GM11168 (cell line): ENCODE measurements around the gene NCDN.

ENCODE experiments used
- in situ Hi-C: fragments of 300-500 bp; cut with MboI; formaldehyde crosslinking; loops from one replicate; pipeline ENCODE4 v1.12.0; 2022; ENCODE audit warnings: low sequenced_read_pairs; ENCODE audit not compliant: unreplicated experiment

The NCDN gene

DNA sequence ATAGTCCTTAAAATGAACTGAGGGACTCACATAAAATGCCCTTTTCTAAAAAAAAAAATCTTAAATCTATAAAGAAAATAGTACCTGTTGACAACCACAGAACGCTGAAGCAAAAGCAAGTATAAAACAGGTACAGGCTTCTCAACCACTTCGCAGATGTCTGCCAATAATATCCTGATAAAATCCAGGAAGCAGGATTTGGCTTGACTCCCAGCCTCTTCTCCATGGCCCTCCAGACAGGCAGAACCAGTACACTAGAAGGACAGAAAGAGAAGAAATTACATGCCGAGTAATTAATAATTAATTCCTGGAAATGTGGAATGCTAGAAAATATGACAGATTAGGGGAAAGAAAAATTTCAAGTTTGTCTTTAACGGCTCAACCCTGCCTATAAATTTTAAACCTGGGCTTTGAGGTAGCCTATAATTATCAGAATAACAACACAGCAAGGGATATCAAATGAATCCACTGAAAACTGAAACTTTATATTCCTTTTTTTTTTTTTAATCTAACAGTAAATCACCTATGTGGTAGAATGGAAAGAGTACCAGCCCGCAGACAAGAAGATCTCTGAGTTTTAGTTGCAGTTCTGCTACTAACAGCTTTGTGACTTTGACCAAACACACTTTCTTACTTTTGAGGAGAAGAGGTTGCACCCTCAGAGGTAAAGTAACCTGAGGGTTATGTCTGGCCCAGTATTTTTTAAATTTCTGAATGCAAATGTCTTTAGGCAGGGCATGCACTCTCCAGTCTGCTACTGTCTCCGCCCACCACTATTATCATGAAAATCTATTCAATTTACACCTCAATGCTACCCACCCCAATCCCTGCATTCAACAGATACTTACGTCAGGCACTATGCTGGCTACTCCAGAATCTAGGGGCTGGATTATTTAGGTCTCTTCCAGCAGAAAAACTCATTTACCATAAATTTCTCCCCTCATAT, 3.1 kb upstream of the NCDN start:
- in situ Hi-C loops, result no loop called here

DNA sequence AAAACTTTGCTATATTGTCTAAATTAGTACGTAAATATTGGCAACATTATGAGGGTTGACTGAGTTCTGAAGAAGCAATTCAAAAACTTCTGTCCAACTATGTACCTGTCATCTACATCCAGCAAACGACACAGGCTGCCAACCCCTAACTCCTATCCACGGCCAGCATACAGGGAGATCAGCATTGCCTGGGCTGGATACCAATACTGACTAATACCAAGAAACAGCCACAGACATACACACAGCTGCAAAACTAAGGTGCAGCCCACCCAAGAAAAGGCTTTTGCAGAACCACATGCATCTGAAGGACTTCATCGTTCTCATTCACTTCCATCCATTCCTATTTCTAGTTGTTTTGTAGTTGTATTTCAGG, 2.4 kb upstream of the NCDN start:
- in situ Hi-C loops, result no loop called here

DNA sequence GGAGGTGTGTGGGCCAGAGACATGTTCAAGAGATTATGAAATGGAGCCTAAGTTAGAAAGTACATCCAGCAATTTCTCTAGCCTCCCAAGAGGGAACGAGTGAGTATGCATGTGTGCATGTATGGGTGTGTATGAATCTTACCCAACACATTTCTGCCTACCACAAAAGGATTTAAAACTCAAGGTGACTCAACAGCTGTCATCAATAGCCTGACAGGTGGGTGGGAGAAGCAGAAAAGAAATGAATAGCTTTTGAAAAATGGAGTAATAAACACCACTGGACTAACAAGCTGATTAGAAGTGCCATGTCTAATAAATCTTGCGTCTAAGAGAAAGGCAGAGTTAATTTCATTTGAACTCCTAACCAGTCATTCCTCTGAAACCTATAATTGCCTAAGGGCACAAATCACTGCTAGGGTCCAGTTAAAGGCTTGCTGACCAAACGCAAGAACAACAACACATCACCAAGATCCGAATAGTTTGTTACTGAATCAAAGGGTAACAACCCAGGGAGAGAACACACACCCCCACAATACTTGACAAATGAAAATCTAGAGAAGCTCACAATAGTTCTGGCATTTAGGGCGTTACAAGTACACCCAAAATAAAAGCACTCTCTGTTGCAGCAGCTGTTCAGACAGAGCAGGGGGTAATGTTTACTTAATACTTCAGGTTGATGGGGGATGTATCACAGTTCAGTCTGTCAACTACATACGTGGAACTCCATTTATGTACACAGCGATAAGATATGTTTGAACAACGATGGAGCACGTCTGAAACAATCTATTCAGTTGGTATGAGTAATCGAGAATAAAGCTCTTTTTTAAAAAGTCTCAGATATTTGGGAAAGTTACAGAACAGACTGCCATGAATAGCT, 1.8 kb upstream of the NCDN start:
- in situ Hi-C loops, result no loop called here

DNA sequence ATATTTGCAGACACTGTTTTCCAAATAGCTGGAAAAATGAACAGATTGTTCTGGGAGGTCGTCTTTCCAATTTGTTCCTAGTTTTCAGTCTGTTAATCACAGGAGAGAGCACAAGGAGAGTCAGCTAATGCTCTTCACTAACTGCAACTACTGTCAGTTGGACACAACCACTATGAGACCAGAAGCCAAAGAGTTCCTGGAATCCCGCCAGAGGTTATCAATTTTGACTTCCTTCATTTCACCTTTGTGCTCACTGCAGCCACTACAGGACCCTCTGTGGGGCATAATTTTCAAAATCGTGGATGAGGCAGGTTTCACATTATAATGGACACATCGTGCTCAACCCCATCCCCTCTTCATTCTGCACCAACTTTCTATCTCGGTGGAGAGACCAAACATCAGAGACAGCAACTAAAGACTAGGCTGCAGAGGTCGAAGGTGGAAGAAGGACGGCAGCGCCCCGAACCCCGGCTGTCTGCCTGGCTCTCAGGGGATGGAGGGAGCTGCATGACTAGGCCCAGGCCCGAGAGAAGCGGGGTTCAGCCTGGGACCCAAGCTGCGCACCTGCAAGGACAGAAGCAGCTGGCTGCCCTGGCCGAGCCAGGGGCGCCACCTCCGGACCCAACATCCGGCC, 998 bp upstream of the NCDN start:
- in situ Hi-C loops, result no loop called here

DNA sequence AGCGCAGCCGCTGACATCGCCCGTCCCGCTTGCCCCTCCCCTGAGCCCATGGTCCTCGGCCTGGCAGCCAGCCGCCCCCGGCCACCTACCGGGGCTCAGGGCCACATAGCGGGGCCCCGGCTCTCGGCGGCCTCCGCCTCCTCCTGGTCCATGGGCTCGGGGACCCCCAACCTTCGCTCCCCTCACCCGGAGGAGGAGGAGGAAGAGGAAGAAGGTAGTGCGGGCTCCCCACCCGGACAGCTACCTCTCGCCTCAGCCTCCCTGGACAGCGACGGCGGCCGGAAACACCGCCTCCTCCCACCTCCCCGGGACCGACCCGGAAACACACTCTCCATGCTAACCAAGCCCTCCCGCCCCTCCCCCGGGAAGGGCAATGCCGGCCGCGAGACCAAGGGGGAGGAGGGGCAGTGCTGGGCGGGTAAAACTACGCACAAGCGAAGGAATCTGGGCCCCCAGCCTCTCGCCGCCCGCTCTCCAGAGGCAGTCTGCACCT, 435 bp upstream of the NCDN start, which contains the start of gene KIAA0319L:
TSS of gene KIAA0319L (minus strand) at position 286 of the 493 bp plus-strand sequence. CDS start 2,912 bp downstream, outside the sequence.
- in situ Hi-C loops, result no loop called here

DNA sequence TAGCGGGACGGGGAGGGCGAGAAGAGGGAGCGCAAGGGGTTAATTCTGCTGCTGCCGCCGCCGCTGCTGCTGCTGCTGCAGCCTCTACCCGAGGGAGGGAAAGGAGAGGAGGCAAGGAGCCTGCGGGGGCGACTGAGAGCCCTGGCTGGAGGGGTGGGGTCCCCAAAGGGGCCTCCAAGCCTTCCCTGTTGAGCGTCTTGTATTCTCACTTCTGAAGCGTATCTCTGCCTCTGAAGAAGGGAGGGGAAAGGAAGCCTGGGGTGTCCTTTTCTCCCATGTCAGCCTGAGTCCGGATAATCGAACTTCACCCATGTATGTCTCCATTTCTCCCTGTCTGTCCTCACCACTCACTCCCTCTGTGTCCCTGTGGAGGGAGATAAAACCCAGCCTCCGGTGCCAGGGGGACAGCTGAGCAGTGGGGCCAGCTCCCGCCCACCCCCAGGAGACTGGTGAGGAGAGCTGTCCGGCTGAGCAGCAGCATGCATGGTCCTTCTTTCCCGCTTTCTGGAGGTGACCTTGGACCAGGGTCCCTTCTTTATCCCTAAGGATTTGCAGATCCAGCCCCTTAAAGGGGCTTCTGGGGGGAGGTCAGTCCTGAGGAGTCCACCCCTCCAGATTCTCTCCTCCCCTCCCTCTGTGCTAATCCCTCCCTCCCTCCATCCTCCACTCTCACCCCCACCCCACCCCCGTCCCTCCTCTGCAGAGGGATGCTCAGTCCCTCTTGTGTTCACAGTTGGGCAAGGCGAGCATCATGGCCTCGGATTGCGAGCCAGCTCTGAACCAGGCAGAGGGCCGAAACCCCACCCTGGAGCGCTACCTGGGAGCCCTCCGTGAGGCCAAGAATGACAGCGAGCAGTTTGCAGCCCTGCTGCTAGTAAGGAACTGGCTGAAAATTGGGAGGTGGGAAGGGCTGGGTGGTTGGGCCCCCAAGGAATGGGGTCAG, 1.0 kb downstream of the NCDN start:
- in situ Hi-C loops, result no loop called here

DNA sequence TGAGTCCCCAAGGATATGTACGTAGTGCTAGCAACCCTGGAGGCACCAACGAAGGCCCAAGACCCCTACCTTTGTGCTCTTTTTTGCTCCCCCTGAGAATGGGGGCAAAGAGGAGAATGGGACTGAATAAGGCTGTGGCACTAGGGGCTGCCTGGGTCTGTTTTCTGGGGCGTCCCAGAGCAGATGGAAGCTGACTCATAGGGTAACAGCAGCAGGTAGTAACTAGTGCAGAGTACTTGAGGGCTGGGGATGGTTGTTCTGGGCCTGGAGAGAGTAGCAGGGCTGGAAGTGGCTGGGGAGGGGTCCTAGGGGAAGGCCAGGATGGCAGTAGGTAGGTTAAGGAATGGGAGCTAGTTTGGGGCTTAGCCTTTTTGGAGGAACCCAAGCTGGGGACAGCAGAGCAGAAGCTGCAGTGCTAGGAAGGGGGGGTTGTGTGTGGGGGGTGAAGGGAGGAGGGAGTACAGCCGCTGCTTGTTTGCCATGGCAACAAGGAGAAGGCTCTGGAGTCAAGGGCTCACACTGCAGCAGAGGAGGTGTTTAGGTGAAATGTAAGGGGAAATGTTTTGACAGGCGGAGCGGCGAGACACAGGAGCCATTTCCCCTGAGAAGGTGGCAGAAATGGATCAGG, 1.8 kb downstream of the NCDN start:
- in situ Hi-C loops, result no loop called here

DNA sequence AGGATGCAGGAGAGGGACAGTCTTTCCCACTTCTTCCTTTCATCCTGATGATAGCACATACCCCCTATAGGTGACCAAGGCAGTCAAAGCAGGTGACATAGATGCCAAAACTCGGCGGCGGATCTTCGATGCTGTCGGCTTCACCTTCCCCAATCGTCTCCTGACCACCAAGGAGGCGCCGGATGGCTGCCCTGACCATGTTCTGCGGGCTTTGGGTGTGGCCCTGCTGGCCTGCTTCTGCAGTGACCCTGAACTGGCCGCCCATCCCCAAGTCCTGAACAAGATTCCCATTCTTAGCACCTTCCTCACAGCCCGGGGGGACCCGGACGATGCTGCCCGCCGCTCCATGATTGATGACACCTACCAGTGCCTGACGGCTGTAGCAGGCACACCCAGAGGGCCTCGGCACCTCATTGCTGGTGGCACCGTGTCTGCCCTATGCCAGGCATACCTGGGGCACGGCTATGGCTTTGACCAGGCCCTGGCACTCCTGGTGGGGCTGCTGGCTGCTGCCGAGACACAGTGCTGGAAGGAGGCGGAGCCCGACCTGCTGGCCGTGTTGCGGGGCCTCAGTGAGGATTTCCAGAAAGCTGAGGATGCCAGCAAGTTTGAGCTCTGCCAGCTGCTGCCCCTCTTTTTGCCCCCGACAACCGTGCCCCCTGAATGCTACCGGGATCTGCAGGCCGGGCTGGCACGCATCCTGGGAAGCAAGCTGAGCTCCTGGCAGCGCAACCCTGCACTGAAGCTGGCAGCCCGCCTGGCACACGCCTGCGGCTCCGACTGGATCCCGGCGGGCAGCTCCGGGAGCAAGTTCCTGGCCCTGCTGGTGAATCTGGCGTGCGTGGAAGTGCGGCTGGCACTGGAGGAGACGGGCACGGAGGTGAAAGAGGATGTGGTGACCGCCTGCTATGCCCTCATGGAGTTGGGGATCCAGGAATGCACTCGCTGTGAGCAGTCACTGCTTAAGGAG, 2.9 kb downstream of the NCDN start:
- in situ Hi-C loops, result loop anchor here (10.0 kb wide), 1 partner anchor 116 kb away; no protein-coding TSS in a partner anchor

DNA sequence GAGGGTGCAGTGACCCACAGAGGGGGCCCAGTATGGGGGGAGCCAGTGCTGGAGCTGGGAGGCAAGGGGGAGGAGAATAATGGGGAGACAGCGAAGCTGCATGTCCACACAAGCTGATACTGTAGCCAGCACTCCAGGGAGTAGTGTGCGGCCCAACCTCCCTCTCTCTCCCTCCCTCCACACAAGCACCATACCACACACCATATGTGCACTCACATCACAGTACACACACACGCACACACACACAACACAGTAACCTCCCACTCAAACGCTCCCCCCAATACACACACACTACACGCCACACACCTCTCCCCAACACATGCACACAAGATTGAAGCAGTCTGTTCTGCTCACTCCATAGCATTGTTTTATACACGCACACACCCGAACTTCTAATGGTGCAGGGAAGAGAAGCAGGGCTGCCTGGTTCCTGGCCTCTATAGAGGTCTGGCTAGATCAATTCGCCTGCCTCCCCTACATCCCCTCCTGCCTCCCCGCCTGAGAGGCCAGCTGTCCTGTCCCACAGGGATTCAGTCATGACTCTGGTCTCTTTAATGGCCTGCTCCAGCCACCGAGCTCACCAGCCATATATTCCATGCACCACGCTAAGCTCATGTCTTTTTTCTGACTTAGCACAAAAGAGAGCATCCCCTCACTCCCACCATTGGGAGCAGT, 3.8 kb downstream of the NCDN start:
- in situ Hi-C loops, result loop anchor here (10.0 kb wide), 1 partner anchor 117 kb away; no protein-coding TSS in a partner anchor

DNA sequence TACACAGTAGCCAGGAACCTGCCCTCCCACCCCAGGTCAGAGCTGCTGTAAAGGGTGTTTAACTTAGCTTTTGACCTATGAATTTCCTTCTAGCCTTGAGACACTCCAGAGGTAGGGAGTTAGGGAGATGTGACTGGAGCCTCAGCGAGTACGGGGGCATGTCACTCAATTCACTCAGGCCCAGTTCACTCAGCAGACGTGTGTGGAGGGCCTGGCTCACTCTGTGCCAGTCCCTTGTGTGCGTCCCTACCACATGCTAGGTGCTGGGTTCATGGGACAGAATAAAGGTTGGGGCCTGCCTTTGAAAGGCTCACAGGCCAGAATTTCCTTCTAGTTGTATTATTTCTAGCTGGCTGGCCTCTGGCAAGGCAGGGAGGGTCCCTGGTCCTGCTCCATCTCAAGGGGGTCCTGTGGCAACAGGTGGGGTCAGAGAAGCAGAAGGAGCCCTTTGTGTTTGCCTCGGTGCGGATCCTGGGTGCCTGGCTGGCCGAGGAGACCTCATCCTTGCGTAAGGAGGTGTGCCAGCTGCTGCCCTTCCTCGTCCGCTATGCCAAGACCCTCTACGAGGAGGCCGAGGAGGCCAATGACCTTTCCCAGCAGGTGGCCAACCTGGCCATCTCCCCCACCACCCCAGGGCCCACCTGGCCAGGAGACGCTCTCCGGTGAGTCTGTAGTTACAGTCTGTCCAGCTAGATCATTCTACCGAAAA, 4.5 kb downstream of the NCDN start:
- in situ Hi-C loops, result loop anchor here (10.0 kb wide), 1 partner anchor 117 kb away; no protein-coding TSS in a partner anchor

DNA sequence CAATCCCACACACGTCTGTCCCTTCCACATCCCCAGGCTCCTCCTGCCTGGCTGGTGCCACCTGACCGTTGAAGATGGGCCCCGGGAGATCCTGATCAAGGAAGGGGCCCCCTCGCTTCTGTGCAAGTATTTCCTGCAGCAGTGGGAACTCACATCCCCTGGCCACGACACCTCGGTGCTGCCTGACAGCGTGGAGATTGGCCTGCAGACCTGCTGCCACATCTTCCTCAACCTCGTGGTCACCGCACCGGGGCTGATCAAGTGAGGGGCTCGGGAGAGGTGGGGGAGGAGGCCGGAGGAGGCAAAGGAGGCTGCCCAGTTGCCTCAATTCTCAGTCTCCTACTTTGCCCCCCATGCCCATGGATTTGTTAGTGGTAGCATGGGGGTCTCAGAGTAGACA, 5.6 kb downstream of the NCDN start:
- in situ Hi-C loops, result loop anchor here (10.0 kb wide), 1 partner anchor 118 kb away; no protein-coding TSS in a partner anchor

DNA sequence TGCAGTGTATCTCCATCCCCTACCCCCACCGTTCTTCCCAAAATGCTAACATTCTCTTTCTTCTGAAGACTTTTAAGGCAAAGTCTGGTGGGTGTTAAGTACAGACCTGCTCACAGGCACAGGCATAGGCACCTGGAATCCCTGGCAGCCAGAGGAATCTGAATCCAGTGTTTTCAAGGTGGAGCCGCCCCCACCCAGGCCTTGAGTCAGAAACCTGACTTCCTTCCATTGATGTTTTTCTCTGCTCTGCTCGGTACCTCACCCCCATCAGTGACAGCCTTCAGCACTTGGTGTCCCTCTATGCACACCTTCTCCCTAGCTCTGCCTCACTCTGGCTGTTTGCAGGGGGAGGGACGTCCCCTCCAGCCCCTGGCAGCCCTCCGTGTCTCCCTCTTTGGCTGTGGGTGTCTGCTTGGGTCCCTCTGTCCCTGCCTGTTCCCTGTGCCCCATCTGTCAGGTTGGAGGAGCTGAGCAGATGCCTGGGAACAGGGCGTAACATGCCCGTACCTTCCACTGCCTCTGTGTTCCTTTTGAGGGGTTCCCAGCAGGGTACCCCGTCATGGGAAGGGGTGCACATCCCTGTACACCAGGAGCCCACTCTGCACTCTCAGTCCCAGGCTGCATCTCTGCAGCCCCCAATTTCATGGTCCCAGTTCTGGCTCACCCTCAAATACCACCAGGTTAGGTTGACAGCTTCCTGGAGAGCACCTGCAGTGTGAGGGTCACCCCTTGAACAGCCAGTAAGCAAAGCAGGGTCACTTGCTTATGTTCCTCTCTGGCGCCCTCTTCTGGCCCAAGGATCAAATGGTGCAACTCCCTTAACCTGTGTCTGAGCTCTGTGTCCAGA, 6.7 kb downstream of the NCDN start:
- in situ Hi-C loops, result loop anchor here (10.0 kb wide), 1 partner anchor 119 kb away; no protein-coding TSS in a partner anchor

DNA sequence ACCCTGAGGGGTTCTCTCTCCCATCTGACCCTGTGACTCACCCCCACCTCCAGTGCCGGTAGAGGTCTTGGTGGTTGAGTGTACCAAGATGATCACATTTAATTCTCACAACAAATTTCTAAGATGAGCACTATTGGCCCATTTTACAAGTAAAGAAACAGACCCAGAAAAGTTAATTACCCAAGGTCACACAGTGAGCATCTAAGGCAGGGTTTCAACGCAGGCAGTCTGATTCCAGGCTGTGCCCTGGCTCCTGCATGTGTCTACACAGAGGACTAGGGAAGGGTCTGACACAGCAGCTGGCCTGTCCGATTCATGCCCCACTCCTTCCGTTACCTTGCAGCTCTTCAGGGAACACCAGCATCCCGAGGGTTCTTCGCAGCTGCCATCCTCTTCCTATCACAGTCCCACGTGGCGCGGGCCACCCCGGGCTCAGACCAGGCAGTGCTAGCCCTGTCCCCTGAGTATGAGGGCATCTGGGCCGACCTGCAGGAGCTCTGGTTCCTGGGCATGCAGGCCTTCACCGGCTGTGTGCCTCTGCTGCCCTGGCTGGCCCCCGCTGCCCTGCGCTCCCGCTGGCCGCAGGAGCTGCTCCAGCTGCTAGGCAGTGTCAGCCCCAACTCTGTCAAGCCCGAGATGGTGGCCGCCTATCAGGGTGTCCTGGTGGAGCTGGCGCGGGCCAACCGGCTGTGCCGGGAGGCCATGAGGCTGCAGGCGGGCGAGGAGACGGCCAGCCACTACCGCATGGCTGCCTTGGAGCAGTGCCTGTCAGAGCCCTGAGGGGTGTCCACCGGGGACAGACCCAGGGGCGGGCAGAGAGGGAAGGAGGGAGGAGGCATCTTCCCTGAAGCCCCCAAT, 7.5 kb downstream of the NCDN start:
- in situ Hi-C loops, result loop anchor here (10.0 kb wide), 1 partner anchor 120 kb away; no protein-coding TSS in a partner anchor

DNA sequence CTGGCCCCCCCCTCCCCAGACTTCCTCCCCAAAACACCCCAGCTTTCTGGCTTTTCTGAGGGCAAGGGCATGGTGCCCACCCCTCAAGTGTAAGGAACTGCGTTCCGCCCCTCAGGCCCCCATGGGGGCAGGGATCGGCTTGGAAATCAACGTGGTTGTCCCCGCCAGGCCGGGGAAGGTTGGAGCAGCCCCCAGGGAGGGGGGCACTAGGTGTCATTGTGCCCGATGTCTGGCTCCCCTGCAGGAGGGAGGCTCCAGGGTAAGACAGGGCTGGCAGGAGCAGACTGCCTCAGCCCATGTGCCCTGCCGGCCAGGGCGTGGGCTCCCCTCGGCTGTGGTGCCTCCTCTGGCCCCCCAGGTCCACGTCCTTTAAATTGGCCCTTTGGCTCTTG, 8.1 kb downstream of the NCDN start:
- in situ Hi-C loops, result loop anchor here (10.0 kb wide), 1 partner anchor 121 kb away; no protein-coding TSS in a partner anchor
